Forelimb muscle (tissue), 1 donor: ENCODE results near the gene TTLL5. TPM values are rescaled to one million over a fixed set of nuclear protein-coding genes. Genes with fewer than 3 reads are reported as not detected.

ENCODE experiments used
- DNase-seq: peaks from one replicate; pipeline ENCODE4 v3.0.0-alpha.2; 2013; ENCODE audit warnings: low read depth
- polyA plus RNA-seq: library from polyadenylated mRNA; unstranded; fragments of 120-200 nt; gene quantifications from one replicate; pipeline ENCODE4 v1.2.1, GENCODE V29; 2013; ENCODE audit not compliant: insufficient read length

Gene TTLL5
- polyA plus RNA-seq: 17.7 TPM

GRCh38 chr14:75660630-75661498 is at the start of gene TTLL5, which contains the start of gene ERG28:
TSS of gene TTLL5 (plus strand) at chr14:75661246. CDS start at chr14:75663150, 1,904 bp downstream.
TSS of gene ERG28 (minus strand) at chr14:75660876. CDS start at chr14:75657502, 3,374 bp downstream.
- DNase-seq: peak; percentile 91

- no peak for DNase-seq
These were observed 48.9 kb upstream of the TTLL5 start for GRCh38 chr14:75612157-75612556.

GRCh38 chr14:75614179-75614578 is 46.9 kb upstream of the TTLL5 start:
- DNase-seq: no peak

GRCh38 chr14:75615200-75615599 is 45.8 kb upstream of the TTLL5 start:
- no peak for DNase-seq

GRCh38 chr14:75619548-75619947 is 41.5 kb upstream of the TTLL5 start:
- DNase-seq: no peak

- DNase-seq: no peak
These were observed 36.0 kb upstream of the TTLL5 start for GRCh38 chr14:75625034-75625433.

- no peak for DNase-seq
These were observed 34.6 kb upstream of the TTLL5 start for GRCh38 chr14:75626396-75626795.

GRCh38 chr14:75626863-75627262 is 34.2 kb upstream of the TTLL5 start:
- DNase-seq: no peak

GRCh38 chr14:75627406-75627805 is 33.6 kb upstream of the TTLL5 start:
- no peak for DNase-seq

GRCh38 chr14:75628816-75629215 is 32.2 kb upstream of the TTLL5 start:
- no peak for DNase-seq

GRCh38 chr14:75630695-75631452 is 30.2 kb upstream of the TTLL5 start:
- DNase-seq: no peak

GRCh38 chr14:75631453-75631831 is 29.6 kb upstream of the TTLL5 start:
- DNase-seq: no peak

- no peak for DNase-seq
These were observed 26.2 kb upstream of the TTLL5 start for GRCh38 chr14:75634848-75635247.

- DNase-seq: no peak
These were observed 24.9 kb upstream of the TTLL5 start for GRCh38 chr14:75636100-75636692.

- no peak for DNase-seq
These were observed 20.2 kb upstream of the TTLL5 start for GRCh38 chr14:75640876-75641275.

- DNase-seq: no peak
These were observed 17.1 kb upstream of the TTLL5 start for GRCh38 chr14:75643985-75644384.

GRCh38 chr14:75645056-75645455 is 16.0 kb upstream of the TTLL5 start:
- DNase-seq: no peak

- no peak for DNase-seq
These were observed 14.3 kb upstream of the TTLL5 start for GRCh38 chr14:75646762-75647161.

- DNase-seq: no peak
These were observed 13.4 kb upstream of the TTLL5 start for GRCh38 chr14:75647640-75648039.

- DNase-seq: no peak
These were observed 12.8 kb upstream of the TTLL5 start for GRCh38 chr14:75648066-75648838.

GRCh38 chr14:75649337-75649736 is 11.7 kb upstream of the TTLL5 start:
- no peak for DNase-seq

GRCh38 chr14:75649773-75650172 is 11.3 kb upstream of the TTLL5 start:
- DNase-seq: no peak
